Activated CD8-positive, alpha-beta T cell treated with anti-CD3 and anti-CD28 coated beads, Interleukin-2, amount 10 ng/mL, durations not matched to agents 7 days and 5 days (primary cell): Measurements from ENCODE around the gene PODNL1. TPM values are rescaled to one million over a fixed set of nuclear protein-coding genes. Genes with fewer than 3 reads are reported as not detected.

Experiments
- ATAC-seq: fragments of 150-1000 bp; cut with Tn5 transposase; one replicate; pipeline ENCODE4 v1.10.0; 2021; ENCODE audit warnings: moderate library complexity
- CTCF ChIA-PET: fragments of 350-600 bp; sonication (Branson Sonifier 250); formaldehyde crosslinking; loops from one replicate; lab custom pipeline; 2021; ENCODE audit warnings: antibody characterized with exemption; lab: Charles Lee
- POLR2A ChIA-PET: fragments of 350-600 bp; sonication (Branson Sonifier 250); formaldehyde crosslinking; loops from one replicate; lab custom pipeline; 2021; ENCODE audit warnings: antibody characterized with exemption; lab: Charles Lee
- DNase-seq: peaks from one replicate; pipeline ENCODE4 v3.0.0-alpha.2; 2020
- H3K27ac Mint-ChIP-seq: one replicate; pipeline ENCODE4 v1.8.0; 2021; ENCODE audit warnings: mild to moderate bottlenecking, mixed read lengths
- H3K27me3 Mint-ChIP-seq: one replicate; pipeline ENCODE4 v1.8.0; 2021; ENCODE audit warnings: low read depth, mixed read lengths
- H3K36me3 Mint-ChIP-seq: one replicate; pipeline ENCODE4 v1.8.0; 2021; ENCODE audit warnings: low read depth, mixed read lengths
- H3K4me1 Mint-ChIP-seq: one replicate; pipeline ENCODE4 v1.8.0; 2021; ENCODE audit warnings: low read depth, mixed read lengths
- H3K4me3 Mint-ChIP-seq: one replicate; pipeline ENCODE4 v1.8.0; 2021; ENCODE audit warnings: mild to moderate bottlenecking, mixed read lengths
- H3K9me3 Mint-ChIP-seq: one replicate; pipeline ENCODE4 v1.8.0; 2022; ENCODE audit warnings: mixed read lengths; ENCODE audit not compliant: insufficient read depth
- total RNA-seq, 2 experiments: library from RNA; stranded (reverse); gene quantifications; one replicate each; pipeline ENCODE4 v1.2.3, GENCODE V29; 2021

PODNL1 gene
- total RNA-seq, 2 experiments from 2014 or later, result 0.11 to 1.3 TPM

DNA sequence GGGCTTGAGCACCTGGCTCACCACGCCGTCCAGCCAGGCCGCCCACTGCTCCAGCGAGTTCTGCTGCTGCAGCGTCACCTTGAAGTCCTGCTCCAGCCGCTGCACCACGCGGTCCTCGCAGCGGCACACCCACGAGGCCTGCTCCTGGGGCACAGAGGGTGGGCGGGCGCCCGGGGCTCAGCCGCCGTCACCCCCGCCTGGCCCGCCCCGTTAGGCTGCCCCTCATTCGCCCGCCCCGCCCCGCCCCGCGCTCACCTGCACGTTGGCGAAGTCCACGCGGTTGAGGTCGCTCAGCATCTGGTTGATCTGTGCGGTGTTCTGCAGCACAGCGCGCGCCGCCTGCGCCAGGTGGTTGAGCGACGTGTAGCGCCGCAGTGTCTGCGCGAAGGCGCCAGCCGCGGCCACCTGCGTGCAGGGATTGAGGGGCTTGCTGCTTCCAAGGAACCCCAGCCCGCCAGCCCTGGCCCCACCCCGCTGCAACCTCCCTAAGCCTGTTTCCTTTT is 25.4 kb upstream of the PODNL1 start:
- ChIA-PET CTCF (no interaction called here), POLR2A (no interaction called here)
- peaks cover 4% of the 10 kb centered on the region for H3K4me1 Mint-ChIP-seq
- no peak overlapping the region for H3K27ac Mint-ChIP-seq
- ATAC-seq (no peak), DNase-seq (no peak)
- no peak overlapping the region for H3K4me3 Mint-ChIP-seq
- H3K27me3 Mint-ChIP-seq, result no peaks in the 10 kb centered on the region
- H3K9me3 Mint-ChIP-seq, result no peaks in the 10 kb centered on the region
- H3K36me3 Mint-ChIP-seq, result peaks cover 28% of the 10 kb centered on the region

DNA sequence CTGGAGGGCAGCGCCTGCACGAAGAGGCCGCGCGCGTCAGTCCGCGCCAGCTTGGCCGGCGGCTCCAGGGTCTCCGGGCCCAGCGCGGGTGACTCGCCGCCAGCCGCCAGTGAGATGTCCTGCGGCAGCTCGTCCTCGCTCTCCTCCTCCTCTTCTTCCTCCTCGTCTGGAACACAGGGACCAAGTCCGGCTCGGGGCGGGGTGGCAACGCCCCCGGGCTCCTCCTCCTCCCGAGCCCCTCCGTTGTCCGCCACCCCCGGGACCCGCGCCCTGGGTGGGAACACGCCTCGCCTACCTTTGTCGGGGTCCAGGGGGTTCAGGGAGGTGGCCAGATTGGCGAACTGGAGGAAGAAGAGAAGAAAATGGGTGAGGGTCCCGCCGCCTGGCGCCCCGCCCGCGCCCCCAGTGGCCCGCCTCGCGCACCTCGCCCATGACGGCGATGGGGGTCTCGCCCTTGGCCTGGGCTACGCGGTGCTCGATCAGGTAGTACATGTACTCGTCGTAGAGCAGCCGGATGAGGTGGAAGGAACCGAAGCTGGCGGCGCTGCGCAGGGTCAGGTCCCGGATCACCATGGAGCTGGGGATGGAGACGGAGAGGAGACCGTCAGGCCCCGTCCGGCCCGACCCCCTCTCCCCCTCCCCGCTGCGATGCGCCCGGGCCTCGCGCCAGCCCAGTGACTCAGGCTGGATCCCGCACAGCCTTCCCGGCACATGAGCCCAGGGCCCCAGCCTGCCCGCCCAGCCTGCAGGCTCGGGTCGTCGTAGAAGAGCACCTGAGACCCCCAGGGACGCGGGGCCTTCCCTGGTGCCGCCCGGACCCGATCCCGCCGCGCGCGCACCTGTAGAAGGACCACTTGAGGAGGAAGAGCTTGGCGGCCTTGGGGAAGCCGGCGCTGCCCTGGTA is 24.7 kb upstream of the PODNL1 start:
- POLR2A ChIA-PET, result no interaction called here
- H3K4me1 Mint-ChIP-seq, result peaks cover 8% of the 10 kb centered on the region
- H3K27me3 Mint-ChIP-seq, result no peaks in the 10 kb centered on the region
- peaks cover 34% of the 10 kb centered on the region for H3K36me3 Mint-ChIP-seq
- H3K27ac Mint-ChIP-seq, result no peak overlapping the region
- no peak for ATAC-seq
- H3K9me3 Mint-ChIP-seq, result no peaks in the 10 kb centered on the region
- DNase-seq, result no peak
- CTCF ChIA-PET, result no interaction called here
- H3K4me3 Mint-ChIP-seq, result no peak overlapping the region

DNA sequence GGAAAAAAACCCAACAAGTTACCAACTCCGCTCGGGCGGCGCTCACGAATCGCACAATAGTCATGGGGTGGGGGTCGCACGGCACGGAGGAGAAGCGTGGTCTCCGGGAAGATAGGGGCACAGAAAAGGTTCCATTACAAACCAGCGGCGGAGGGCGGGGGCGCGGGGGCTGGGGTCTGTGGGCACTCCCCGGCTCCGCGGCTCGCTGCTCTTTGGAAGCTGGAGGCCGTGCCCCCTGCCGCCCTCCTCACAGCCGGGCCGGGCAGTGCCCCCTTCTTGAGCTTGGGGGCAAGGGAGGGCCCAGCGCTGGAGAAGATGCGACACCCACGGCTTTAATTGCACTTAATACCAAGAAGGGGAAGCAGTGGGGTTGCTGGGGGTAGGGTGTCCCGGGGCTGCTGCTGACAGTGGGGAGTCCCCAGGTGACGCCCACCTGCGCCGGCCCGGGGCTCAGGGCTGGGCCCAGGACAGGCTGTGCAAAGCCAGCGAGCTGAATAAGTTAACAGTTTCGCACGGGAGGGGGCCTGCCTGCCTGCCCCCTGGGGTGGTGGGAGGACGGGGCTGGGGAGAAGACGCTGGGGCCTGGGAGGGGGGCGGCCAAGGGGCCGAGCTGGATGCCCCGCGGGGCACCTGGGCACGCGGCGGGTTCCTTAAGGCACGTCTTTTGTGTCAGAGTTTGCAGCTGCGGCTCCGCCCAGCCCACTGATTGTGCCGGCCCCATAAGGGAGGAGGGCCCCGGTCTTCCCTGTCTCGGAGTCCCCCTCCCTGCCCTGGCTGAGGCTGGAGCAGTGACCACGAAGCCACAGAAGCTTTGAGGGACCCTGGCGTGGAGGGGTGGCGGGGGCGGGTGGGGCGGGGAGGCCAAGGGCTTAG is 23.8 kb upstream of the PODNL1 start:
- Mint-ChIP-seq H3K4me3 (no peak overlapping the region), H3K27ac (peak overlapping the region; percentile 40), H3K9me3 (no peaks in the 10 kb centered on the region), H3K36me3 (peaks cover 34% of the 10 kb centered on the region), H3K27me3 (no peaks in the 10 kb centered on the region), H3K4me1 (peaks cover 8% of the 10 kb centered on the region)
- ChIA-PET CTCF (no interaction called here), POLR2A (interaction anchor here (0.9 kb wide), 1 partner anchor 38 kb away, joined by 3 read pairs; no protein-coding TSS in a partner anchor)
- ATAC-seq (no peak), DNase-seq (no peak)

DNA sequence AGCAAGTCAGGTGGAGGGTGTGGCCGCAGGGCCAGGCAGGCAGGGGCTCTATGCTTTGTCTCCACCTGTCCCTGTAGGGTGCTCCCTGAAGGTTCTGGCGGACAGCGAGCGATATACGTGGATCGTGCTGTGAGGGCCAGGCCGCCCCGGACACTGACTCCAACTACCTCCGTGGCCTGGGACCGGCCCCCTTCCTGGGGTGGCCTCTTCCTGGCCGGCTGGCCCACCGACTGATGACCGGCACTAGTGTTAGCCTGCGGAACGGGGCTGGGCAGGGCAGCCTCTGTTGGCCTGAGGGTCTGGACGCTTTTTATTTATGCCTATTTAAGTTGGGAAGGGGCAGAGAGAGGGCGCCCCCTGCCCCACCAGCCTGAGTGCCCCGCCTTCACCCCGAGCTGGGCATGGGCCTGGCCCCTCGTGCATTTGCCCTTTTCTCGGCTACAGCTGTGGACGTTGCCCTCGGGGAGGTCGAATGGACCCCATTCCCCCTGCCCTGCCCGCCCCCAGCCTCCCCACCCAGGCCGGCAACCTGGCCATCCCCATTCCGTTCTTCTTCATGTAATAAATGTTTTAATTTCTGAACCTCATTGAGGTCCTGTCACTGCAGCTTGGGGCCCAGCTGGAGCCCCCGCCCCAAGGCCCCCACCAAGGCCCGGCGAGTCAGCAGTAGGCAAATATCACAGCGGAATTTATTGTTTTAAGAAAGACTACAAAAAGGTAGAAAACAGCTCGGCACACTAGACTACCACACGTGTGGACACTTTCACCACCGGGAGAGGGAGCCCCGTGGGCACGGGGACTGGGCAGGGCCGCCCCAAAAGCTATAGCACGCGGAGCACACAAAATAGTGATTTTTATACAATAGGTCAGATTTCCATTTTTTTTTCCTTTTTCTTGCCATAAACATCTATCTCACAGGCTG is 22.9 kb upstream of the PODNL1 start:
- ChIA-PET POLR2A (interaction anchor here (0.9 kb wide), 1 partner anchor 39 kb away, joined by 3 read pairs; no protein-coding TSS in a partner anchor), CTCF (interaction anchor here (2.0 kb wide), 1 partner anchor 20 kb away, joined by 6 read pairs; no protein-coding TSS in a partner anchor)
- H3K9me3 Mint-ChIP-seq, result no peaks in the 10 kb centered on the region
- H3K27me3 Mint-ChIP-seq, result no peaks in the 10 kb centered on the region
- peak overlapping the region; percentile 40 for H3K27ac Mint-ChIP-seq
- ATAC-seq (no peak), DNase-seq (no peak)
- no peak overlapping the region for H3K4me3 Mint-ChIP-seq
- H3K36me3 Mint-ChIP-seq, result peaks cover 42% of the 10 kb centered on the region
- peaks cover 8% of the 10 kb centered on the region for H3K4me1 Mint-ChIP-seq

DNA sequence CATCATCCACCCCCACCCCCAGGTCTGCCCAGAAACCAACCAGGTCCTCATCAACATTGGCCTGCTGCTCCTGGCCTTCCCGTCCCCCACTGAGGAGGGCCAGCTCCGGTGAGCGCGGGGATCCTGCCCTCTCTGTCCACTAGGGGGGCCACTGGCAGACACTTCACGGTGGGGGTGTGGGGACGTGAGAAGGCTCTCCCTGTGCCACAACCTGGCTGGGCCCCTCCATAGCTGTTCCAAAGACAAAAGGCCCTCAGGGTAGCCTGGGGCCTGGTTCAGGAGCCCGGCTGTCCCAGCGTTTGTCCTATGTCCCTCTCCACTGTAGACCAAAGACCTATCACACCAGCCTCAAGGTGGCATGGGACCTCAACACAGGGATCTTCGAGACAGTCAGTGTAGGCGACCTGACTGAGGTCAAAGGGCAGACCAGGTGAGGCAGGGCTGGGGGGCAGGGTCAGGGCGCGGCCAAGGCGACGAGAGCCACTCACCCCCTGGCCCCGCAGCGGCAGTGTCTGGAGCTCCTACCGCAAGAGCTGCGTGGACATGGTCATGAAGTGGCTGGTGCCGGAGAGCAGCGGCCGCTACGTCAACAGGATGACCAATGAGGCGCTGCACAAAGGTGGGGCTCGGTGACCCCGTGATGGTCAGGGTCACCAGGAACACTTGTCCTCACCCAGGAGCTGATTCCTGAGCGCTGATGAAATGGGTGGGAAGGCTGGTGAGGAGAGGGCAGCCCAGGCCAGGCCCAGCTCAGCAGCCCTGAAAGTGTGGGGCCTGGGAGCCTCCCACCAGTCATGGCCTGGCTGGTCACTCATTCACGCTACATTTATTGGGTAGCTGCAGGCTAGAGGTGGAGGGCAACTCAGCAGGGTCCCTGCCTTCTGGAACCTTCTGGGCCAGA is 22.0 kb upstream of the PODNL1 start:
- Mint-ChIP-seq H3K9me3 (no peaks in the 10 kb centered on the region), H3K4me1 (peaks cover 8% of the 10 kb centered on the region), H3K4me3 (no peak overlapping the region), H3K36me3 (peaks cover 45% of the 10 kb centered on the region), H3K27me3 (no peaks in the 10 kb centered on the region), H3K27ac (no peak overlapping the region)
- ChIA-PET POLR2A (interaction anchor here (1.1 kb wide), 2 partner anchors 46 to 72 kb away, joined by 3 to 5 read pairs; partner anchors contain the start of gene RFX1), CTCF (interaction anchor here (1.1 to 2.0 kb wide), 5 partner anchors 21 to 99 kb away, joined by 3 to 6 read pairs (median 3); no protein-coding TSS in a partner anchor)
- DNase-seq, result peak; percentile 43
- peak; percentile 54 for ATAC-seq

DNA sequence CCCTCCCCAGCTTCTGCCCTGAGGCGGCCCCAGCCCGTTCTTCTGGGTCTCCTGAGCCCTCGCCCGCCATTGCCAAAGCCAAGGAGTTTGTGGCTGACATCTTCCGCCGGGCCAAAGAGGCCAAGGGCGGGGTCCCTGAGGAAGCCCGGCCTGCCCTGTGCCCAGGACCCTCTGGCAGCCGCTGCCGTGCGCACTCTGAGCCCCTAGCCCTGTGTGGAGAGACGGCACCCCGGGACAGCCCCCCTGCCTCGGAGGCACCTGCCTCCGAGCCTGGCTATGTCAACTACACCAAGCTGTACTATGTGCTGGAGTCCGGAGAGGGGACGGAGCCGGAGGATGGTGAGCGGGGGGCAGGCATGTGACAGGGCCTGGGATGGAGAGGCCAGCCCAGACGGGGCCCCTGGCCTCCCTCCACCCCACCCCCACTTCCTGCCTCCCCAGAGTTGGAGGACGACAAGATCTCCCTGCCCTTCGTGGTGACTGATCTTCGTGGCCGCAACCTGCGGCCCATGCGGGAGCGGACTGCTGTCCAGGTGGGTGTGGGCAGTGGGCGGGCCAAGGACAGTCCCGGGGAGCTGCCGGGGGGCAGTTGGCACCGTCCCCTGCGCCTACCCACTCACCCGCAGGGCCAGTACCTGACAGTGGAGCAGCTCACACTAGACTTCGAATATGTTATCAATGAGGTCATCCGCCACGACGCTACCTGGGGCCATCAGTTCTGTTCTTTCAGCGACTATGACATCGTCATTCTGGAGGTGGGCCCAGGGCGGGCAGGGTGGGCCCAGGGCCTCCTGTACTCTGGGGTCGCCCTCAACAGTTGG is 21.1 kb upstream of the PODNL1 start:
- H3K4me1 Mint-ChIP-seq, result peaks cover 10% of the 10 kb centered on the region
- ATAC-seq (no peak), DNase-seq (no peak)
- H3K4me3 Mint-ChIP-seq, result no peak overlapping the region
- H3K27ac Mint-ChIP-seq, result peak overlapping the region; percentile 20
- CTCF ChIA-PET, result interaction anchor here (1.1 to 2.0 kb wide), 5 partner anchors 22 to 100 kb away, joined by 3 to 6 read pairs (median 3); no protein-coding TSS in a partner anchor
- peaks cover 41% of the 10 kb centered on the region for H3K36me3 Mint-ChIP-seq
- H3K27me3 Mint-ChIP-seq, result no peaks in the 10 kb centered on the region
- H3K9me3 Mint-ChIP-seq, result no peaks in the 10 kb centered on the region
- POLR2A ChIA-PET, result interaction anchor here (1.1 kb wide), 2 partner anchors 46 to 73 kb away, joined by 3 to 5 read pairs; partner anchors contain the start of gene RFX1

DNA sequence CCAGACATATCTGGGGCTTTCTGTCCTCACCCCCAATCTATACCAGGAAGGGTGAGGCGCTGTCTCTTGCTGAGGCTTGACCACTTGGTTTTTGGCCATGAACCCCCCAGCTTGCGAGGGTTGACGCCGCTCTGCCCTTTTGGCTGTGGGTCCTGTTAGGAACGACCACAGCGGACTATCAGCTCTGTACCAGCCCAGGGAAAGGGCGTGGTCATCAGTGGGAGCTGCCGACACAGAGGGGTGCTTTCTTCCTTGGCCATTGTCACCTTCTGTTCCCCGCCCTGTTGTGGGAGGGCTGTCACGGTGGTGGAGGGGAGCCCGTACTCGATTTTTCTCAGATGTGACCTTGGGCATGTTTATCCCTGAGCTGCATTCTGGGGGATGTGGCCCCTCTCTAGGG is 19.8 kb upstream of the PODNL1 start:
- Mint-ChIP-seq H3K27ac (peak overlapping the region; percentile 19), H3K4me1 (peaks cover 20% of the 10 kb centered on the region), H3K36me3 (peaks cover 48% of the 10 kb centered on the region), H3K4me3 (no peak overlapping the region), H3K9me3 (no peaks in the 10 kb centered on the region), H3K27me3 (no peaks in the 10 kb centered on the region)
- ChIA-PET POLR2A (no interaction called here), CTCF (no interaction called here)
- no peak for DNase-seq
- ATAC-seq, result no peak

DNA sequence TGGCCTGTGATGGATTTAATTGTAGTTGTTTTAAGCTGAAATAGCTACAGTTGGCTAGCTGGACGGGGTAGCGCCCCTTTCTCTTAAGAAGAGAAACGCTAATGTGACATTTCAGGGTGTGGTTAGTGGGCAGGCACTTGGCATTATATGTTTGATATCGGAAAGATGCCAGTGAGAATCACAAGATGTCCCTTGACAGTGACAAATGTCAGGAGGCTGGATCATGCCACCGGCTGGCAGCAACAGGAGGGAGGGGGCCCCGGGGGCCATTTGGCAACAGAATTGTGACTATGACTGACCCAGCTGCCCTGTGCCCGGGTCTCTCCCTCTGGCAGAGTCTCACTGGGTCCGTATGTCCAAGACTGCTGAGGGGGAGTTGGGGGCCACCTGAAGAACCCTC is 18.8 kb upstream of the PODNL1 start:
- ChIA-PET CTCF (no interaction called here), POLR2A (interaction anchor here (1.7 kb wide), 1 partner anchor 29 kb away, joined by 5 read pairs; no protein-coding TSS in a partner anchor)
- ATAC-seq (no peak), DNase-seq (no peak)
- H3K9me3 Mint-ChIP-seq, result no peaks in the 10 kb centered on the region
- H3K4me1 Mint-ChIP-seq, result peaks cover 22% of the 10 kb centered on the region
- H3K4me3 Mint-ChIP-seq, result no peak overlapping the region
- peaks cover 52% of the 10 kb centered on the region for H3K36me3 Mint-ChIP-seq
- H3K27ac Mint-ChIP-seq, result no peak overlapping the region
- no peaks in the 10 kb centered on the region for H3K27me3 Mint-ChIP-seq

DNA sequence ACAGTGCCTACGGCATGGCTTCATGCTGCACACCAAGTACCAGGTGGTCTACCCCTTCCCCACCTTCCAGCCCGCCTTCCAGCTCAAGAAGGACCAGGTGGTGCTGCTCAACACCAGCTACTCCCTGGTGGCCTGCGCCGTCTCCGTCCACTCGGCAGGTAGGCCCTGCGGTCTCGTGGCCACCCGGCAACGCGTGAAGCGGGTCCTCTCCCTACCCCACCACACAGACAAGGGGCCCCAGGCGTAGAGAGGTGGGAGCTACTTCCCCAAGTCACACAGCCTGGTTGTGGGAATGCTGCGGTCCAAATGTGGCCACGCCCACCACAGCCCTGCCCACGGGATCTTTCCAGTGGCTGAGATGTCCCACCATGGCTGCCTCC is 18.1 kb upstream of the PODNL1 start:
- Mint-ChIP-seq H3K36me3 (peaks cover 48% of the 10 kb centered on the region), H3K27ac (no peak overlapping the region), H3K4me3 (no peak overlapping the region), H3K27me3 (no peaks in the 10 kb centered on the region), H3K9me3 (no peaks in the 10 kb centered on the region), H3K4me1 (peaks cover 28% of the 10 kb centered on the region)
- DNase-seq (no peak), ATAC-seq (no peak)
- CTCF ChIA-PET, result no interaction called here
- POLR2A ChIA-PET, result interaction anchor here (0.9 to 1.7 kb wide), 2 partner anchors 30 to 33 kb away, joined by 3 to 5 read pairs; no protein-coding TSS in a partner anchor
